GM21390 (cell line): ENCODE results near the gene ZDHHC5.
"Not testable (repeated sequence)": the region's sequence is repeated elsewhere in the genome, so short reads cannot be mapped to it uniquely, and the experiment has no call there.

Experiments
- ATAC-seq: cut with Tn5 transposase; IDR thresholded peaks from one replicate; pipeline ENCODE4 v1.9.1; 2021; ENCODE audit not compliant: unreplicated experiment

The ZDHHC5 gene

GRCh38 chr11:57663975-57664374 lies 3.9 kb upstream of the ZDHHC5 start:
- no peak for ATAC-seq

DNA sequence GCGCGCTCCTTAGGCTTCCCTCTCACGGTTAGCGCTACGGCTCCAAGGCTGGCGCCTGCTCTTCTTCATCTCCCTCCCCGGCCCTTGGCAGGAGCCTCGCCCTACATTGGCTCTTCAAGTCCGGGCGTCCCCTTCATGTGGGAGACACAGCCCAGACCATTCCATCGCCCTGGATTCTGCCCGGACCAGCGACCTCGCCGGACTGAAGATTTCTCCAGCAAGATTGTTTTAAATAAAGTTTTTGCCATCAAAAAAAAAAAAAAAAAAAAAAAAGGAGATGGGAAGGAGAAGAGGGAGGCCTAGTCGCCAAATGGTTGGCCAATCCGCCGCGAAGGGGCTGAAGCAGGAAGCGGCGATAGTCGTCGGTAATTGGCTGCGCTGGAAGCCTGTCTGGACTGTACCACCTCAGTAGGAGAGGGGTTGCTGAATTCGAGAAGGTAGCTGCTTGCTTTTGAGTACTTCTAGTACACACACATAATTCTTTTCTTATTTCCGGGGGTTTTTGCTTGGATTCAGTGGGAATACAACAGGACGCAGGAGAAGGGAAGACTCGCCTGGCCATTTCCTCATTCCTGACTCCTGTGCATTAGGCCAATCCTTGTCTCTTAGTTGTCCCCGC lies 688 bp upstream of the ZDHHC5 start:
- peak; percentile 62 for ATAC-seq

DNA sequence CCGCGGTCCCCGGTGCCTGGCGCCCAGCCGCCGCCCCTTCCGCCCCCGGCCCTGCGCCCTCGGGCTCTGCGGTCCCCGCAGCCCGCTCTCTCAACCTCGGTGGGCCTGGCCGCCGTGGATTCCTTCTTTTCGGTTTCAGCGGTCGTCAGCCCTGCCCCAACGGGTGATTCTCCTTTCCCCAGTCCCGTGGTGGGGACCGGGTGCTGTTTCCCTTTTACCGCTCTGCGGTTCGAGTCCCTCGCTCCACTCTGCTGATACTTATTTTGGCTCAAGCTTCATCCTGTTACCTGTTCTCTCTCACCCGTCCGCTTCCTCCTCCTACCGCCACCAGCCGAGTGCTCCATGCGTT lies 494 bp downstream of the ZDHHC5 start:
- peak; percentile 6 for ATAC-seq

DNA sequence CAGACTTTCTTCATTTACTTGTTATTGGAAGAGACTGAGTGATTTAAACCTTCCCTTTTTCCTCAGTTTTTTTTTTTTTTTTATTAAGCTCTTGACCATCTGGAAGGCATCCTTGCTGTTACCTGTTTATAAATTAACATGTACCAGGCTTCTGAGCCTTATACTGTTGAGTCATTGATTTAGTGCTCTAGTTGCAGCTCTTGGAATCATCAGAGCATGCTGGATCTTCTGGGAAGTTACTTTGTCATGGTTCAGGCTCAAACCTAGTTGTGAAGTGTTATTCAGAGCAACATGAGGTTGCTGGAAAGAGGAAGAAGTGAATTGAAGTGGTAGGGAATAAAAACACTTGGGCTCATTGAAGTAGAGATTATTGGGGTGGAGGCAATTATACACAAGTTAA lies 6.3 kb downstream of the ZDHHC5 start:
- no peak for ATAC-seq

- ATAC-seq, result no peak
Observed at GRCh38 chr11:57675176-57675941, 7.4 kb downstream of the ZDHHC5 start.

GRCh38 chr11:57679396-57679795 lies 11.5 kb downstream of the ZDHHC5 start:
- no peak for ATAC-seq

DNA sequence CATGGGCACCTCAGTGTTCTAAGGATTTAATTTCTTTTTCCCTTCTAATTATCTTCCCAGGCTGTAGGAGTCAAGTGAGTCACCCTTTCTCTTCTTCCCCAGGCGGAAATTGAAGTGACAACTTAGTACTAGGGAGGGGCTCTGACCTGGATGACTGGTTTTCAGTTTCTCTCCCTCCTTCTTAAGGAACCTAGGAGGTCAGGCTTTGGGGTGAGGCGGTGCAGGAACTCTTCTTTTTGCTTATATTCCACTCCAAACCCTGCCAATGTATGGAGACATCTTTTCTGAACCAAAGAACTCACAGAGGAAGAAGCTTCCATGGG lies 12.6 kb downstream of the ZDHHC5 start:
- peak; percentile 53 for ATAC-seq

- ATAC-seq, result no peak
Observed at GRCh38 chr11:57681168-57681567, 13.3 kb downstream of the ZDHHC5 start.

- not testable (repeated sequence) for ATAC-seq
Observed at GRCh38 chr11:57690474-57690873, 22.6 kb downstream of the ZDHHC5 start.

- no peak for ATAC-seq
Observed at GRCh38 chr11:57698843-57699365, 31.0 kb downstream of the ZDHHC5 start.

- no peak for ATAC-seq
Observed at GRCh38 chr11:57699813-57700212, 31.9 kb downstream of the ZDHHC5 start.

- ATAC-seq, result no peak
Observed at GRCh38 chr11:57700425-57700824, 32.5 kb downstream of the ZDHHC5 start.

- no peak for ATAC-seq
Observed at GRCh38 chr11:57703341-57703740, 35.4 kb downstream of the ZDHHC5 start.

DNA sequence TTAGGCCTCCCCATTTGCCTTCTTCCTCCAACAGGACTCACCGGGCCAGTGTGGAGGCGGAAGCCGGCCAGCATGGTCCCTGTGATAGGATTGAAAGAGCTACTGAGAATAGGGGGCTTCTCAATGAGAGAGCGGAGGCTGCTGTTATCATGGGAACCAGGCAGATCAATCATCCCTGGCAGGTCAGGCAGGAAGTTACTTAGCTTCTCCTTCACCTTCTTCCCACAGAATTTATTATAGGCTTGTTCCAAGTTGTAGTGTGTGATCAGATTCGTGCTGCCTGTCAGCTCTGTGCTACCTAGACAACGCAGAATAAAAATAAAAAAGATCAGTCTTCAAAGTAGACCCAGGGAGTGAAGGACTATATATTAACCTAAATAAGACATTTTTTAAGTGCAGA lies 37.0 kb downstream of the ZDHHC5 start:
- ATAC-seq, result no peak

DNA sequence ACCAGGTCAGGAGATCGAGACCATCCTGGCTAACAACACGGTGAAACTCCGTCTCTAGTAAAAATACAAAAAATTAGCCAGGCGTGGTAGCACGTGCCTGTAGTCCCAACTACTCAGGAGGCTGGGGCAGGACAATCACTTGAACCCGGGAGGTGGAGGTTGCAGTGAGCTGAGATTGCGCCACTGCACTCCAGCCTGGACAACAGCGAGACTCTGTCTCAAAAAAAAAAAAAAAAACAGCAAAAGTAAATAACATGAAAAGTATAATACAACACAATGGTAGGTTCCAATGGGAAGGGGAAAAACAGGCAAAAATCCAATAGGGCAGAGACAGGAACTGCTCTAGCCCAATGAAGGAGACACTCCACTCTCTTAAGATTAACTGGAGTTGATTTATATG lies 37.5 kb downstream of the ZDHHC5 start:
- ATAC-seq, result not testable (repeated sequence)

DNA sequence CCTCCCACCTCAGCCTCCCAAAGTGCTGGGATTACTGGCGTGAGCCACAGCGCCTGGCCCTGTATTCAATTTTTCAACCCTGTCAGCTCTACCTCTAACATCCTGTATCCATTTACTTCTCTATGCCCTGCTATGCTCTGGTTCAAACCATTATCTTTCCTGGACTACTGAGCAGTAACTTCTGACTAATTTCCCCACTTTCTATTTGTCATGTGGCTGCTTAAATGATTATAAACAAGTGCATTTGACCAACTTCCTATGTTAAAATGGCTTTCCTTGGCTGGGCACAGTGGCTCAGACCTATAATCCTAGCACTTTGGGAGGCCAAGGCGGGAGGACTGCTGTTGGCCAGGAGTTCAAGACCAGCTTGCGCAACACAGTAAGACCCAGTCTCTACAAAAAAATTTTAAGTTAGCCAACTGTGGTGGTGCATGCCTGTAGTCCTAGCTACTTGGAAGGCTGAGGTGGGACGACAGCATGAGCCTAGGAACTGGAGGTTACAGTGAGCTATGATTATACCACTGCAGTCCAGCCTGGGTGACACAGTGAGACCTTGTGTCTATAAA lies 42.0 kb downstream of the ZDHHC5 start:
- no peak for ATAC-seq

DNA sequence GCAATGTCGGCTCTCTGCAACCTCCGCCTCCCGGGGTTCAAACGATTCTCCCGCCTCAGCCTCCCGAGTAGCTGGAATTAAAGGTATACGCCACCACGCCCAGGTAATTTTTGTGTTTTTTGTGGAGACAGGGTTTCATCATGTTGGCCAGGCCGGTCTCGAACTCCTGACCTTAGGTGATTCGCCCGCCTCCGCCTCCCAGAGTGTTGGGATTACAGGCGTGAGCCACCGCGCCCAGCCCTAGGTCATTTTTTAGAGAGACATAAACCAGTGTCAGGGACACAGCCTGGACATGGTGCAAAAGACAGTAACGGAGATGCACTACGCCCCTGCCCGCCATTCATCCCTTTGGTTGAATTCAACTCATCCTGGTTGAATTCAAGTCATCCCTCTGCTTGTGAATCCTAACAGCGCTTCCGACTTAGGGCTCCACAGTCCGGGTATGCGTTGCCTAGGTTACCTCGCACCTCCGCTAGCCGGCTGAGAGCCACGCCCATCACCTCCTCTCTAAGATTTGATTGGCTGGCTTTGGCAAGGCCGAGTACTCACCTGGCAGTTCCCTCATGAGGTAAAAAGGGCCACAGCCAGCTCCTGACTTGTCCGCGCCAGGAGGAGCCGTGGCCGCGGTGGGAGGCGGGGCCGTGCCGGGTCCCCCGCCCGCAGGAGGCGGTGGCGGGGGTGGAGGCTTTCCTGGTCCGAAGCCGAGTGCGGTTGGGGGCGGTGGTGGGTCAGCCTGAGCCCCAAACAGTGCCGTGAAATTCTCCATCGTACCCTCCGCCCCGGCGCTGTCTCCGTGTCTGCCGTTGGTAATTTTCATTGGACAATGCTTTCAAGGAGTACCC lies 43.7 kb downstream of the ZDHHC5 start, which contains the start of gene MED19:
TSS of gene MED19 (minus strand) at position 802 of the 842 bp plus-strand sequence. CDS start at position 766, 36 bp downstream.
- peak; percentile 44 for ATAC-seq

- peak; percentile 92 for ATAC-seq
Observed at GRCh38 chr11:57712256-57713150, 44.6 kb downstream of the ZDHHC5 start, which contains the start of gene TMX2. TMX2 (plus strand) TSS chr11:57712593; CDS start chr11:57712619, 26 bp downstream.

GRCh38 chr11:57713835-57714234 lies 45.9 kb downstream of the ZDHHC5 start:
- no peak for ATAC-seq

DNA sequence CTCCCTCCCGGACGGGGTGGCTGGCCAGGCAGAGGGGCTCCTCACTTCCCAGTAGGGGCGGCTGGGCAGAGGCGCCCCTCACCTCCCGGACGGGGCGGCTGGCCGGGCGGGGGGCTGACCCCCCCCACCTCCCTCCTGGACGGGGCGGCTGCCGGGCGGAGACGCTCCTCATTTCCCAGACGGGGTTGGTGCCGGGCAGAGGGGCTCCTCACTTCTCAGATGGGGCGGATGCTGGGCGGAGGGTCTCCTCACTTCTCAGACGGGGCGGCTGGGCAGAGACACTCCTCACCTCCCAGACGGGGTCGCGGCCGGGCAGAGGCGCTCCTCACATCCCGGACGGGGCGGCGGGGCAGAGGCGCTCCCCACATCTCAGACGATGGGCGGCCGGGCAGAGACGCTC lies 48.8 kb downstream of the ZDHHC5 start:
- ATAC-seq, result not testable (repeated sequence)
